Activated CD8-positive, alpha-beta memory T cell treated with anti-CD3 and anti-CD28 coated beads, Interleukin-2, amount 10 ng/mL, durations not matched to agents 7 days and 5 days (primary cell): ENCODE measurements around the gene FUNDC2. TPM values are rescaled to one million over a fixed set of nuclear protein-coding genes. Genes with fewer than 3 reads are reported as not detected.
"Not testable (repeated sequence)": the region's sequence is repeated elsewhere in the genome, so short reads cannot be mapped to it uniquely, and the experiment has no call there.

Source experiments
- ATAC-seq: fragments of 150-1000 bp; cut with Tn5 transposase; one replicate; pipeline ENCODE4 v1.10.0; 2021; ENCODE audit warnings: moderate library complexity
- CTCF ChIA-PET: fragments of 350-600 bp; sonication (Branson Sonifier 250); formaldehyde crosslinking; loops from one replicate; lab custom pipeline; 2021; ENCODE audit warnings: antibody characterized with exemption; lab: Charles Lee
- DNase-seq: peaks from one replicate; pipeline ENCODE4 v3.0.0-alpha.2; 2020
- H3K27ac Mint-ChIP-seq: one replicate; pipeline ENCODE4 v1.8.0; 2021; ENCODE audit warnings: mild to moderate bottlenecking, mixed read lengths
- H3K27me3 Mint-ChIP-seq: one replicate; pipeline ENCODE4 v1.8.0; 2021; ENCODE audit warnings: mixed read lengths
- H3K36me3 Mint-ChIP-seq: one replicate; pipeline ENCODE4 v1.8.0; 2021; ENCODE audit warnings: mild to moderate bottlenecking, mixed read lengths
- H3K4me1 Mint-ChIP-seq: one replicate; pipeline ENCODE4 v1.8.0; 2021; ENCODE audit warnings: mixed read lengths
- H3K4me3 Mint-ChIP-seq: one replicate; pipeline ENCODE4 v1.8.0; 2021; ENCODE audit warnings: mild to moderate bottlenecking, moderate library complexity, mixed read lengths
- H3K9me3 Mint-ChIP-seq: one replicate; pipeline ENCODE4 v1.8.0; 2022; ENCODE audit warnings: low read depth, mixed read lengths
- total RNA-seq, 2 experiments: library from RNA; stranded (reverse); gene quantifications; one replicate each; pipeline ENCODE4 v1.2.3, GENCODE V29; 2021

The FUNDC2 gene
- total RNA-seq, 2 experiments from 2014 or later = 44.3 to 52.6 TPM

GRCh38 chrX:155001873-155002272 lies 24.8 kb upstream of the FUNDC2 start:
- ATAC-seq (no peak), DNase-seq (no peak)
- no peaks in the 10 kb centered on the region for H3K9me3 Mint-ChIP-seq
- peaks cover 3% of the 10 kb centered on the region for H3K4me1 Mint-ChIP-seq
- H3K36me3 Mint-ChIP-seq = no peaks in the 10 kb centered on the region
- CTCF ChIA-PET = no interaction called here
- H3K27ac Mint-ChIP-seq = no peak overlapping the region
- no peak overlapping the region for H3K4me3 Mint-ChIP-seq
- H3K27me3 Mint-ChIP-seq = peaks cover 4% of the 10 kb centered on the region

- Mint-ChIP-seq H3K9me3 (no peaks in the 10 kb centered on the region), H3K27ac (no peak overlapping the region), H3K4me1 (peaks cover 3% of the 10 kb centered on the region), H3K4me3 (no peak overlapping the region), H3K36me3 (no peaks in the 10 kb centered on the region), H3K27me3 (peaks cover 4% of the 10 kb centered on the region)
- DNase-seq (no peak), ATAC-seq (no peak)
- CTCF ChIA-PET = no interaction called here
Observed at GRCh38 chrX:155005190-155005589, 21.5 kb upstream of the FUNDC2 start.

- H3K27me3 Mint-ChIP-seq, H3K9me3 Mint-ChIP-seq, H3K4me3 Mint-ChIP-seq, H3K36me3 Mint-ChIP-seq, H3K4me1 Mint-ChIP-seq, DNase-seq, ATAC-seq, CTCF ChIA-PET, H3K27ac Mint-ChIP-seq: not testable (repeated sequence)
Observed at GRCh38 chrX:155006379-155006778, 20.3 kb upstream of the FUNDC2 start.

DNA sequence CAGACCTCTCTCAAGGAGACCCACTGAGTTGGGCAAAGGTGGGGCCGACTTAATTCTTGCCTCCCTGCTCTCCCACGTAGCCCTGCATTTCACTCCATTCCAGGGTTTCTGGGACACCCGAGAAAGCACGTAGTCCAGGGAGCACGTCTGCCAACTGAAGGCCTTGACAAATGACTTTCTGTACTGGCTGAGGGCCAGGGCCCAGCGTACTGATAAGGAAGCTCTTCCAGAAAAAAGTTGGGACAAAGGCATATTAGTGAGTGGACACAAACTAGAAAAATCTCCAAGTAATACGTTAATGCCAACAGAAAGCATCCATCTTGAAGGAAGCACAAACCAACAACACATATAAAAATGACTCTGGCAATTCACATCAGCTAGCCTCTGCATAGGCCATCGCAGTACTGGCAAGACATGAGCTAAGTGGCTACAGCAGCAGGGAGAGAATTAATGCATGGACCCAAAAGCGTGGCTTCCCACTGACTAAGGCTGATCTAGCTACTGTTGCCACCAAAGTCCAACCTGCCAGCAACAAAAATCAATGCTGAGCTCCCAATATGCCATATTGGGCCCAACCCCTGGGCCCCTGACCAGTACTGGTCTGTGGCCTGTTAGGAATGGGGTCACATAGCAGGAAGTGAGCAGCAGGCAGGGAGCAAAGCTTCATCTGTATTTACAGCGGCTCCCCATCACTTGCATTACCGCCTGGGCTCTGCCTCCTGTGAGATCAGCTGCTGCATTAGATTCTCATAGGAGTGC lies 19.6 kb upstream of the FUNDC2 start:
- H3K4me3 Mint-ChIP-seq, CTCF ChIA-PET, H3K9me3 Mint-ChIP-seq, H3K27ac Mint-ChIP-seq, ATAC-seq, H3K4me1 Mint-ChIP-seq, H3K27me3 Mint-ChIP-seq, H3K36me3 Mint-ChIP-seq, DNase-seq: not testable (repeated sequence)

DNA sequence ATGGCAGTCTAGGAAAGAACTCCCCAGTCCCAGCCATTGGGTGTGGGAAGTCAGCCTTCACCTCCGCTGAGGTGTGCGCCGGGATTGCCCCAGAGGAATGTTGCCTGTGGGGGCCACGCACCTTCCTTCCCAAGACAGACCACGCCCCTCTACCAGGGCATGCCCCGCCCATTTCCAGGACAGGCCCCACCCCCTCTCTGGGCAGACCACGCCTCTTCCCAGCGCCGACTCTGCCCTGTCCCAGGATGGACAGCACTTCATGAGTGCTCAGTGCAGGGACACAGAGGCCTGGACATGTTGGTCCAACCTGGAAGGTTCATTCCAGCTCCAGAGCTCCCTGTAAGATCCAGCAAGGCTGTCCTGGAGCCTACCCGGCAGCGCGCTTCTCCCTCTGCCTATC lies 18.1 kb upstream of the FUNDC2 start:
- CTCF ChIA-PET, H3K4me1 Mint-ChIP-seq, H3K36me3 Mint-ChIP-seq, H3K4me3 Mint-ChIP-seq, DNase-seq, H3K9me3 Mint-ChIP-seq, H3K27ac Mint-ChIP-seq, H3K27me3 Mint-ChIP-seq: not testable (repeated sequence)
- ATAC-seq = peak; percentile 33

DNA sequence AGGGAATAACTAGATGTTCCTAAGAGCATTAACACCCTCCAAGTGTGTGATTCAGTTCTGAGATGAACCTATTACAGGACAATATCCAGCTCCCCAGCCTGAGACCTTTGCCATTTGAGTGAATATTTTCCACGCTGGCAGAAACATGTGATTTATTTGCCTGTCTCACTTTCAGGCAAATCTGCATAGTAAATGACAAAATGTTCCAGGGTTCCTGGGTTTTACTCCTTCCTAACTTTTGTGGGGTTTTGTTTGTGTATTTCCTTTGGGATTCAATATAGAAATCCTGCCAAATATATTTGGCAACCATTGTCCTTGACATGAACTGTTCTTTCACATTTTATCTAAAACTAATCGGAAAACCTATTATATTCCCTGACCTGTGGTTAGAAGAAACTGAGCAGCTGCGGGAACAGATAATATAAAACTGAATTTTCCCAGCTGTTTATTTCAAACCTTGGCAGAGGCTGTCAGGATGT lies 16.6 kb upstream of the FUNDC2 start:
- Mint-ChIP-seq H3K9me3 (no peaks in the 10 kb centered on the region), H3K27me3 (no peaks in the 10 kb centered on the region), H3K4me1 (no peaks in the 10 kb centered on the region), H3K27ac (no peak overlapping the region), H3K36me3 (no peaks in the 10 kb centered on the region), H3K4me3 (no peak overlapping the region)
- ATAC-seq (no peak), DNase-seq (no peak)
- CTCF ChIA-PET = interaction anchor here (1.1 kb wide), 1 partner anchor 47 kb away, joined by 3 read pairs; no protein-coding TSS in a partner anchor

GRCh38 chrX:155020591-155020990 lies 6.1 kb upstream of the FUNDC2 start:
- Mint-ChIP-seq H3K27me3 (no peaks in the 10 kb centered on the region), H3K4me1 (no peaks in the 10 kb centered on the region), H3K36me3 (no peaks in the 10 kb centered on the region), H3K27ac (no peak overlapping the region), H3K9me3 (no peaks in the 10 kb centered on the region), H3K4me3 (no peak overlapping the region)
- ATAC-seq (no peak), DNase-seq (no peak)
- CTCF ChIA-PET = no interaction called here

GRCh38 chrX:155022585-155022984 lies 4.1 kb upstream of the FUNDC2 start, which contains the start of gene F8:
TSS of gene F8 (minus strand) at chrX:155022723. CDS start at chrX:155022552, 171 bp downstream.
- H3K9me3 Mint-ChIP-seq = no peaks in the 10 kb centered on the region
- no peak for DNase-seq
- H3K36me3 Mint-ChIP-seq = no peaks in the 10 kb centered on the region
- H3K27me3 Mint-ChIP-seq = no peaks in the 10 kb centered on the region
- no peak within 1 kb of the TSS for H3K27ac Mint-ChIP-seq
- H3K4me3 Mint-ChIP-seq = no peak within 1 kb of the TSS
- no peaks in the 10 kb centered on the region for H3K4me1 Mint-ChIP-seq
- CTCF ChIA-PET = interaction anchor here (1.6 kb wide), 1 partner anchor 105 kb away, joined by 4 read pairs; no protein-coding TSS in a partner anchor
- ATAC-seq = no peak

- no peaks in the 10 kb centered on the region for H3K9me3 Mint-ChIP-seq
- no peak overlapping the region for H3K4me3 Mint-ChIP-seq
- H3K27ac Mint-ChIP-seq = no peak overlapping the region
- no peaks in the 10 kb centered on the region for H3K36me3 Mint-ChIP-seq
- CTCF ChIA-PET = no interaction called here
- peaks cover 9% of the 10 kb centered on the region for H3K4me1 Mint-ChIP-seq
- ATAC-seq = no peak
- DNase-seq = no peak
- H3K27me3 Mint-ChIP-seq = no peaks in the 10 kb centered on the region
Observed at GRCh38 chrX:155023907-155024833, 2.5 kb upstream of the FUNDC2 start.

- no peaks in the 10 kb centered on the region for H3K9me3 Mint-ChIP-seq
- no peaks in the 10 kb centered on the region for H3K27me3 Mint-ChIP-seq
- H3K36me3 Mint-ChIP-seq = peaks cover 2% of the 10 kb centered on the region
- no peak for DNase-seq
- H3K27ac Mint-ChIP-seq = peak overlapping the region; percentile 86
- CTCF ChIA-PET = interaction anchor here (1.0 to 1.4 kb wide), 4 partner anchors 23 to 109 kb away, joined by 3 to 10 read pairs (median 4); no protein-coding TSS in a partner anchor
- H3K4me1 Mint-ChIP-seq = peaks cover 16% of the 10 kb centered on the region
- H3K4me3 Mint-ChIP-seq = peak overlapping the region; percentile 85
- ATAC-seq = no peak
Observed at GRCh38 chrX:155026420-155026726, 271 bp upstream of the FUNDC2 start.

DNA sequence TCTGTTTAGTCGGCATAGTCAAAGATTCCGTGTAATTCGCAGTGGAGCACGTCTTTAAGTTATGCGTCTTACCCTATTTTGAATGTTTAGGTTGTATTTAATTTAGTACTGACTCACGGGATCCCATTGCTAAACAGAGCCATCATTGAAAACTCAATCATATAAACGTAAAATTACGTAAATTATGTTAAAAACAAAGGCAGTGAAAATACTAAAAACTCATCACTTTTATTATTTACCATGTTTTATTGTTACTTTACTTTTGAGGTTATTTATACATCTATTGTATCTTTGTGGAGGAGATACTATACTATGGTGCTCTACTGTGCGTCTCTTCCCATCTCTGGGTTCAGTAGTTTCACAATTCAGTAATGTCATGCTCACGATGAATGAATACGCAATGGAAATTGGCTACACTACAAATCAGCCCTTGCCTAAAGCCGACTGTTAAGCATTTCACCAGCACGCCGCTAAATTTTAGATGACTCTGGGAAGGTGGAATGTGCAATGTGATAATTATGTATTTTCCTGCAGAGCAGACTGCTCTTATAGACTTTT lies 944 bp downstream of the FUNDC2 start:
- CTCF ChIA-PET = interaction anchor here (1.2 to 1.6 kb wide), 4 partner anchors 29 to 110 kb away, joined by 4 to 10 read pairs (median 4); no protein-coding TSS in a partner anchor
- H3K36me3 Mint-ChIP-seq = peaks cover 3% of the 10 kb centered on the region
- no peaks in the 10 kb centered on the region for H3K9me3 Mint-ChIP-seq
- peak overlapping the region; percentile 85 for H3K4me3 Mint-ChIP-seq
- H3K4me1 Mint-ChIP-seq = peaks cover 18% of the 10 kb centered on the region
- H3K27me3 Mint-ChIP-seq = no peaks in the 10 kb centered on the region
- DNase-seq = peak; percentile 43
- peak overlapping the region; percentile 97 for H3K27ac Mint-ChIP-seq
- ATAC-seq = peak; percentile 25

DNA sequence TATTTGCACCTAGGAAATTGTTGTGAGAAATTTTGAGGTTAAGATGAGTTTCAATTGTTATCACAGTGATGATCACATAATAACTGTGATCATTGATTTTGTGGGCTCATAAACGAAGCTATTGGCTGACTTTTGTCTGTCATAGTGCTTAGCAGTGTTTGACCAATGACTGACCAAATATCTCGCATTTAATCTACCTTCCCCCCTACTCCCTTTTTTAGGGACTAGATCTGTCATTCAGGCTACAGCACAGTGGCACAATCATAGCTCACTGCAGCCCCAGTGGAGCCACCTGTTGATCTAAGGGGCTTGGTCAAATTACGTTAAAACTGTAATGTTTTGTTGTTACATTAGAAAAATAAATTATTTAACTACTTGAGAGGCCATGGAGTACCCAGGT lies 1.5 kb downstream of the FUNDC2 start:
- H3K27me3 Mint-ChIP-seq = no peaks in the 10 kb centered on the region
- H3K36me3 Mint-ChIP-seq = peaks cover 3% of the 10 kb centered on the region
- ATAC-seq = no peak
- no peaks in the 10 kb centered on the region for H3K9me3 Mint-ChIP-seq
- peak overlapping the region; percentile 85 for H3K4me3 Mint-ChIP-seq
- CTCF ChIA-PET = interaction anchor here (1.0 to 1.6 kb wide), 3 partner anchors 9 to 110 kb away, joined by 3 to 4 read pairs (median 4); no protein-coding TSS in a partner anchor
- peak overlapping the region; percentile 97 for H3K27ac Mint-ChIP-seq
- peaks cover 18% of the 10 kb centered on the region for H3K4me1 Mint-ChIP-seq
- DNase-seq = peak; percentile 41

GRCh38 chrX:155028877-155029291 lies 2.2 kb downstream of the FUNDC2 start:
- H3K36me3 Mint-ChIP-seq = peaks cover 3% of the 10 kb centered on the region
- H3K4me3 Mint-ChIP-seq = peak overlapping the region; percentile 85
- H3K27ac Mint-ChIP-seq = peak overlapping the region; percentile 97
- no peak for DNase-seq
- H3K9me3 Mint-ChIP-seq = no peaks in the 10 kb centered on the region
- H3K27me3 Mint-ChIP-seq = no peaks in the 10 kb centered on the region
- no peak for ATAC-seq
- H3K4me1 Mint-ChIP-seq = peaks cover 18% of the 10 kb centered on the region
- CTCF ChIA-PET = interaction anchor here (1.0 to 1.6 kb wide), 3 partner anchors 9 to 111 kb away, joined by 3 to 4 read pairs (median 4); no protein-coding TSS in a partner anchor
